AG20443 (cell line): ENCODE data around the gene CTNNA1.

Experiments
- DNase-seq: peaks from one replicate; pipeline ENCODE4 v3.0.0; 2012; ENCODE audit warnings: low spot score, mixed read lengths

The CTNNA1 gene

GRCh38 chr5:138948471-138949222, 195.4 kb downstream of the CTNNA1 start:
- DNase-seq: no peak

- no peak for DNase-seq
Measured at GRCh38 chr5:138949223-138949574, 196.0 kb downstream of the CTNNA1 start.

GRCh38 chr5:138949988-138950387, 196.8 kb downstream of the CTNNA1 start:
- DNase-seq: no peak

- no peak for DNase-seq
Measured at GRCh38 chr5:138950421-138951031, 197.3 kb downstream of the CTNNA1 start.

- DNase-seq: no peak
Measured at GRCh38 chr5:138951091-138951985, 198.1 kb downstream of the CTNNA1 start.

- DNase-seq: no peak
Measured at GRCh38 chr5:138951986-138952735, 198.9 kb downstream of the CTNNA1 start.

GRCh38 chr5:138952962-138953361, 199.7 kb downstream of the CTNNA1 start:
- no peak for DNase-seq

GRCh38 chr5:138953387-138954256, 200.4 kb downstream of the CTNNA1 start:
- DNase-seq: peak; percentile 81

GRCh38 chr5:138954257-138955012, 201.2 kb downstream of the CTNNA1 start:
- DNase-seq: no peak

- DNase-seq: no peak
Measured at GRCh38 chr5:138955013-138955660, 201.9 kb downstream of the CTNNA1 start.

- DNase-seq: no peak
Measured at GRCh38 chr5:138955671-138956295, 202.6 kb downstream of the CTNNA1 start.

- DNase-seq: no peak
Measured at GRCh38 chr5:138956801-138957200, 203.6 kb downstream of the CTNNA1 start.

GRCh38 chr5:138960145-138960692, 207.0 kb downstream of the CTNNA1 start:
- no peak for DNase-seq

- no peak for DNase-seq
Measured at GRCh38 chr5:138961221-138961620, 208.0 kb downstream of the CTNNA1 start.

- no peak for DNase-seq
Measured at GRCh38 chr5:138961729-138962128, 208.5 kb downstream of the CTNNA1 start.

GRCh38 chr5:138962614-138963370, 209.6 kb downstream of the CTNNA1 start:
- DNase-seq: no peak

GRCh38 chr5:138963763-138964371, 210.6 kb downstream of the CTNNA1 start:
- DNase-seq: no peak
